ENCODE results near the gene FTCD. TPM values are rescaled to one million over a fixed set of nuclear protein-coding genes. Genes with fewer than 3 reads are reported as not detected.
"Not testable (repeated sequence)": the region's sequence is repeated elsewhere in the genome, so short reads cannot be mapped to it uniquely, and the experiment has no call there.

FTCD gene
- polyA plus RNA-seq, 10 donors = 0.35 to 2.5 (median 0.97) TPM

GRCh38 chr21:46171996-46172862 lies 16.9 kb upstream of the FTCD start:
- no peak for DNase-seq

GRCh38 chr21:46171585-46171984 lies 16.2 kb upstream of the FTCD start:
- no peak for DNase-seq

GRCh38 chr21:46170436-46171193 lies 15.2 kb upstream of the FTCD start:
- DNase-seq = not testable (repeated sequence)

- DNase-seq = no peak
These were observed 13.4 kb upstream of the FTCD start for GRCh38 chr21:46168659-46169386.

- no peak for DNase-seq
These were observed 12.9 kb upstream of the FTCD start for GRCh38 chr21:46168238-46168637.

GRCh38 chr21:46165098-46165497 lies 9.7 kb upstream of the FTCD start:
- DNase-seq = no peak

- DNase-seq = peak in 1 of 3 donors; percentile 63
These were observed 8.0 kb upstream of the FTCD start for GRCh38 chr21:46163380-46163779.

GRCh38 chr21:46161633-46162592 lies 6.5 kb upstream of the FTCD start:
- no peak for DNase-seq

GRCh38 chr21:46160907-46161632 lies 5.7 kb upstream of the FTCD start:
- DNase-seq = no peak

- no peak for DNase-seq
These were observed 5.2 kb upstream of the FTCD start for GRCh38 chr21:46160657-46160906.

- no peak for DNase-seq
These were observed 4.7 kb upstream of the FTCD start for GRCh38 chr21:46159841-46160656.

GRCh38 chr21:46159390-46159789 lies 4.0 kb upstream of the FTCD start:
- no peak for DNase-seq

GRCh38 chr21:46158666-46159300 lies 3.4 kb upstream of the FTCD start:
- no peak for DNase-seq

- no peak for DNase-seq
These were observed 2.6 kb upstream of the FTCD start for GRCh38 chr21:46157987-46158451.

- no peak for DNase-seq
These were observed 2.1 kb upstream of the FTCD start for GRCh38 chr21:46157396-46157986.

- DNase-seq = no peak
These were observed 1.3 kb upstream of the FTCD start for GRCh38 chr21:46156678-46157077.

GRCh38 chr21:46156378-46156645 lies 933 bp upstream of the FTCD start:
- no peak for DNase-seq

GRCh38 chr21:46154955-46155513 lies 345 bp downstream of the FTCD start:
- no peak for DNase-seq

Measured in muscle of back (tissue), 11 donors.